IMR-90 (cell line): ENCODE measurements around the gene PRM3. TPM values are rescaled to one million over a fixed set of nuclear protein-coding genes. Genes with fewer than 3 reads are reported as not detected.
A peak's percentile ranks its signal among the peaks of the same experiment; 100 is the strongest.

Experiments used
- ATAC-seq: fragments of 200-7000 bp; cut with Tn5 transposase; 2 replicates; pipeline ENCODE4 v1.9.1; 2020; ENCODE audit warnings: low read depth, mild to moderate bottlenecking, moderate library complexity
- Bru-seq: library from RNA; stranded (reverse); fragments of 400-500 nt; gene quantifications from one replicate; lab custom pipeline; 2021; lab: Mats Ljungman, UMichigan
- BruChase-seq, 2 experiments: library from RNA; stranded (reverse); fragments of 400-500 nt; gene quantifications; one replicate each; lab custom pipeline; 2021; lab: Mats Ljungman, UMichigan
- BruUV-seq: library from RNA; stranded (reverse); fragments of 400-500 nt; replicated peaks from 2 replicates; lab custom pipeline; 2021; lab: Mats Ljungman, UMichigan
- CTCF ChIA-PET: fragments of 300-600 bp; formaldehyde crosslinking; extraction: SDS; loops from one replicate; lab custom pipeline; 2021; ENCODE audit warnings: antibody characterized with exemption; lab: Yijun Ruan, JAX
- POLR2A ChIA-PET: fragments of 300-600 bp; sonication (Branson Sonifier 250); formaldehyde crosslinking; loops from one replicate; lab custom pipeline; 2022; ENCODE audit warnings: antibody characterized with exemption; ENCODE audit not compliant: unreplicated experiment; lab: Charles Lee
- DNase-seq: peaks from one replicate; pipeline ENCODE4 v3.0.0; 2013
- H2AFZ ChIP-seq: replicated peaks from 2 replicates; pipeline ENCODE3; 2013; ENCODE audit warnings: low read length, mild to moderate bottlenecking; ENCODE audit not compliant: poor library complexity
- H2AK5ac ChIP-seq: 2 replicates; pipeline ENCODE4 v1.6.1; 2013; ENCODE audit warnings: low read depth, low read length, inconsistent platforms
- H2AK9ac ChIP-seq: replicated peaks from 2 replicates; pipeline ENCODE3; 2013; ENCODE audit warnings: mild to moderate bottlenecking, low read depth, low read length, moderate library complexity; ENCODE audit not compliant: poor library complexity
- H2BK120ac ChIP-seq: 2 replicates; pipeline ENCODE4 v1.6.1; 2013; ENCODE audit warnings: low read depth, low read length, inconsistent platforms
- H2BK15ac ChIP-seq: 3 replicates; pipeline ENCODE4 v1.6.1; 2013; ENCODE audit warnings: low read depth, low read length, inconsistent platforms
- H2BK20ac ChIP-seq: 2 replicates; pipeline ENCODE4 v1.6.1; 2013; ENCODE audit warnings: low read depth, mild to moderate bottlenecking, inconsistent platforms, low read length, moderate library complexity
- H2BK5ac ChIP-seq: 2 replicates; pipeline ENCODE4 v1.6.1; 2013; ENCODE audit warnings: mild to moderate bottlenecking, low read depth, low read length, inconsistent platforms; ENCODE audit not compliant: poor library complexity, severe bottlenecking
- H3K14ac ChIP-seq: replicated peaks from 2 replicates; pipeline ENCODE4 v1.6.1; 2013; ENCODE audit warnings: low read depth, low read length, inconsistent platforms
- H3K18ac ChIP-seq: 2 replicates; pipeline ENCODE4 v1.6.1; 2013; ENCODE audit warnings: low read depth, low read length, control low read depth
- H3K23ac ChIP-seq: 2 replicates; pipeline ENCODE4 v1.6.1; 2013; ENCODE audit warnings: low read depth, low read length, inconsistent platforms
- H3K27ac ChIP-seq: 2 replicates; pipeline ENCODE4 v1.5.1; 2013; ENCODE audit warnings: mild to moderate bottlenecking, control low read depth, low read length; ENCODE audit not compliant: insufficient read depth
- H3K27me3 ChIP-seq: 2 replicates; pipeline ENCODE4 v1.6.1; 2013; ENCODE audit warnings: low read length; ENCODE audit not compliant: control insufficient read depth, insufficient read depth
- H3K36me3 ChIP-seq: 2 replicates; pipeline ENCODE4 v1.6.1; 2013; ENCODE audit warnings: low read length, mixed read lengths; ENCODE audit not compliant: control insufficient read depth, insufficient read depth
- H3K4ac ChIP-seq: 2 replicates; pipeline ENCODE4 v1.6.1; 2013; ENCODE audit warnings: low read depth, low read length, inconsistent platforms
- H3K4me1 ChIP-seq: 2 replicates; pipeline ENCODE4 v1.6.1; 2013; ENCODE audit warnings: low read length, mixed read lengths; ENCODE audit not compliant: control insufficient read depth, insufficient read depth
- H3K4me2 ChIP-seq: 2 replicates; pipeline ENCODE4 v1.6.1; 2013; ENCODE audit warnings: low read depth, mild to moderate bottlenecking, control low read depth, low read length, moderate library complexity
- H3K4me3 ChIP-seq: 2 replicates; pipeline ENCODE4 v1.5.1; 2013; ENCODE audit warnings: low read depth, mild to moderate bottlenecking, control low read depth, low read length, moderate library complexity; ENCODE audit not compliant: insufficient read depth
- H3K56ac ChIP-seq: 2 replicates; pipeline ENCODE4 v1.6.1; 2013; ENCODE audit warnings: low read length, inconsistent platforms; ENCODE audit not compliant: insufficient read depth; ENCODE audit errors: extremely low read depth
- H3K79me1 ChIP-seq, 2 experiments: 2 replicates each; pipeline ENCODE4 v1.6.1; 2013; ENCODE audit warnings: low read length in 2 of 2, inconsistent platforms in 1 of 2, low read depth in 1 of 2
- H3K9ac ChIP-seq: 2 replicates; pipeline ENCODE4 v1.6.1; 2013; ENCODE audit warnings: low read depth, low read length, control low read depth
- H3K9me1 ChIP-seq: 2 replicates; pipeline ENCODE4 v1.6.1; 2013; ENCODE audit warnings: low read length, inconsistent platforms; ENCODE audit not compliant: insufficient read depth
- H3K9me3 ChIP-seq: 2 replicates; pipeline ENCODE4 v1.6.1; 2013; ENCODE audit warnings: low read length; ENCODE audit not compliant: control insufficient read depth, insufficient read depth
- H4K20me1 ChIP-seq: 2 replicates; pipeline ENCODE4 v1.6.1; 2013; ENCODE audit warnings: low read length, inconsistent platforms; ENCODE audit not compliant: insufficient read depth
- H4K5ac ChIP-seq: 2 replicates; pipeline ENCODE4 v1.6.1; 2013; ENCODE audit warnings: mild to moderate bottlenecking, low read depth, low read length, control low read depth
- H4K8ac ChIP-seq, 2 experiments: 2 replicates each; pipeline ENCODE4 v1.6.1; 2013; ENCODE audit warnings: low read depth in 2 of 2, low read length in 2 of 2, control low read depth in 1 of 2, inconsistent platforms in 1 of 2
- H4K91ac ChIP-seq: 2 replicates; pipeline ENCODE4 v1.6.1; 2013; ENCODE audit warnings: low read depth, low read length, inconsistent platforms; ENCODE audit not compliant: insufficient read depth
- CHD1 ChIP-seq: IDR thresholded peaks from 2 replicates; pipeline ENCODE4 v1.6.1; 2012; ENCODE audit warnings: low read depth, low read length, improper control_type of control experiment
- SMC3 ChIP-seq: fragments of 150-350 bp; IDR thresholded peaks from 2 replicates; pipeline ENCODE4 v1.6.1; 2016; ENCODE audit warnings: low read depth, mild to moderate bottlenecking, antibody characterized with exemption, low read length, moderate library complexity
- WGBS, 2 experiments: methylation state at CpG; one replicate each; pipeline versions ENCODE4 v1.1.5 to v1.1.7; 2013; ENCODE audit warnings: missing lambda C conversion rate in 2 of 2; ENCODE audit not compliant: insufficient read length in 1 of 2; ENCODE audit errors: extremely low coverage in 2 of 2; 5-methylcytosine and 5-hydroxymethylcytosine counted together
- dilution Hi-C: fragments of 300-500 bp; cut with HindIII; formaldehyde crosslinking; loops from one replicate; pipeline ENCODE4 v1.14.3; 2018; ENCODE audit warnings: low sequenced_read_pairs; ENCODE audit not compliant: unreplicated experiment
- in situ Hi-C: fragments of 300-500 bp; cut with MboI; formaldehyde crosslinking; loops from 3 replicates; pipeline ENCODE4 v1.14.3; 2019; ENCODE audit warnings: low sequenced_read_pairs, inconsistent platforms, mixed read lengths
- intact Hi-C: fragments of 100-400 bp; cut with micrococcal nuclease; formaldehyde crosslinking; loops from 2 replicates; pipeline ENCODE4 v1.10.0; 2022
- long read RNA-seq: library from polyadenylated mRNA; unstranded; transcript quantifications from one replicate; pipeline ENCODE4 v2.0.0, GENCODE V29; 2021; ENCODE audit not compliant: unreplicated experiment
- polyA plus RNA-seq, 3 experiments: library from polyadenylated mRNA; depleted of rRNA; stranded (reverse); fragments of >200 nt; gene quantifications; 2 replicates each; pipeline ENCODE4 v1.2.3, GENCODE V29; 2012; ENCODE audit warnings: low replicate concordance in 1 of 3
- total RNA-seq: library from RNA; depleted of rRNA; stranded (reverse); fragments of >200 nt; gene quantifications from 2 replicates; pipeline ENCODE4 v1.2.3, GENCODE V29; 2012; rRNA removed

The PRM3 gene, protein sequence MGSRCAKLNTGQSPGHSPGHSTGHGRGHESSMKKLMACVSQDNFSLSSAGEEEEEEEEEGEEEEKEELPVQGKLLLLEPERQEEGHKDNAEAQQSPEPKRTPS
- not detected in 2 replicates for total RNA-seq
- not detected in 2 replicates for polyA plus RNA-seq (2012; rRNA removed)
- polyA plus RNA-seq (2012; cell fraction: cytosol; rRNA removed) = not detected in 2 replicates
- polyA plus RNA-seq (2012; cell fraction: nucleus; rRNA removed; ENCODE audit: low replicate concordance) = not detected in 2 replicates
- Bru-seq, nascent RNA = not detected
- not detected for BruChase-seq, experiment 1, labeled RNA remaining after a 6-hour chase
- BruChase-seq, experiment 2, labeled RNA remaining after a 2-hour chase = not detected
- long read RNA-seq = 0 reads

DNA sequence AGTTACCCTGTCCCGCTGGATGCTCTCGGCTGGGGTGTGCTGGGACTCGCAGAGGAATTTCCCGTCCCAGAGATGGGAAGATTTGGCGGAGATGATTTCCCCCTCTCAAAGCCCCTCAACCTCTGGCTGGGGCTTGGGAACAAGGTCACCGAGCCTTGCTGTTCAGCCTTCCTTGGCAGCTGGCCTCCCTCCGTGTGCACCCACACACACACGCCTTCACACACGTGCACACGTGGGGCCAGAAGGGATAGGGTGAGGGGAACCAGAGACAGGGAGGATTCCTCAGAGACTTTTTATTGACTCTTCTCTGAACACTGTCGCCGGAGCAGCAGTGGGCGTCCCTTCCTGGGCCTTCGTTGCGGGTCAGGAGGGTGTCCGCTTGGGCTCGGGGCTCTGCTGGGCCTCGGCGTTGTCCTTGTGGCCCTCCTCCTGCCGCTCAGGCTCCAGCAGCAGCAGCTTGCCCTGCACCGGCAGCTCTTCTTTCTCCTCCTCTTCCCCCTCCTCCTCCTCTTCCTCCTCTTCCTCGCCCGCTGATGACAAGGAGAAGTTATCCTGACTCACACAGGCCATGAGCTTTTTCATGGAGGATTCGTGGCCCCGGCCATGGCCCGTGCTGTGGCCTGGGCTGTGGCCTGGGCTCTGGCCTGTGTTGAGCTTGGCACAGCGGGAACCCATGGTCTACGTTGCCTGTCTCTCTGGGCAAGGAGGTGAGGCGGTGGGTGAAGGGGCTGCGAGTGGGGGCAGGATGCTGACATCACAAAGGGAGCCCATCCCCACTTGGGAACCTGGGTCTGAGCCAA lies at the start of gene PRM3:
Gene PRM3, minus strand, starts transcription at position 709 of the 800 bp plus-strand sequence. Its CDS starts 34 bp downstream, at position 675.
- dilution Hi-C loops (no loop called here), in situ Hi-C loops (no loop called here)

More for the DNA sequence above, at the start of gene PRM3:
- H3K56ac ChIP-seq = no peak within 1 kb of the TSS
- peaks cover 6% of the 10 kb centered on the region for H3K27me3 ChIP-seq
- no peaks in the 10 kb centered on the region for H3K9me1 ChIP-seq
- no peak within 1 kb of the TSS for H3K4me3 ChIP-seq
- WGBS, 2 experiments = 61% methylated on average over 10 of the region's 30 CpGs; no CpG with 5 or more reads in 1 of the 2 experiments
- H3K9ac ChIP-seq = no peak within 1 kb of the TSS
- peak within 1 kb of the TSS; percentile 7; the same call in 1 of the 2 replicates for H3K27ac ChIP-seq
- no TSS peak for BruUV-seq
- H3K4ac ChIP-seq = no peak within 1 kb of the TSS
- no peak within 1 kb of the TSS for H2BK20ac ChIP-seq
- no peak for TF ChIP-seq CHD1
- TF ChIP-seq SMC3 = no peak
- H2AFZ ChIP-seq = peak within 1 kb of the TSS; percentile 36
- H2BK15ac ChIP-seq = no peak within 1 kb of the TSS
- ATAC-seq = peak; percentile 52
- ChIA-PET CTCF (interaction anchor here (0.6 to 1.0 kb wide), 2 partner anchors 18 to 1048 kb away, joined by 3 to 4 read pairs; no protein-coding TSS in a partner anchor), POLR2A (interaction anchor here (0.7 to 1.8 kb wide), 2 partner anchors 17 to 21 kb away, joined by 3 to 18 read pairs; partner anchors contain the start of gene SOCS1)
- H3K4me2 ChIP-seq = no peak within 1 kb of the TSS
- H2BK5ac ChIP-seq = no peak within 1 kb of the TSS
- no peak within 1 kb of the TSS; the same call in 1 of the 2 replicates for H2BK120ac ChIP-seq
- no peaks in the 10 kb centered on the region for H4K20me1 ChIP-seq
- no peak within 1 kb of the TSS for H2AK5ac ChIP-seq
- H4K8ac ChIP-seq = no peak within 1 kb of the TSS
- H4K91ac ChIP-seq = no peak within 1 kb of the TSS
- no peak within 1 kb of the TSS; the same call in 1 of the 2 replicates for H4K5ac ChIP-seq
- peak within 1 kb of the TSS; percentile 10; the same call in 1 of the 2 replicates for H3K18ac ChIP-seq
- H3K36me3 ChIP-seq = no peaks in the 10 kb centered on the region
- intact Hi-C loops = no loop called here
- no peak within 1 kb of the TSS for H3K14ac ChIP-seq
- H3K9me3 ChIP-seq = peaks cover 7% of the 10 kb centered on the region
- H2AK9ac ChIP-seq = no peak within 1 kb of the TSS
- H3K23ac ChIP-seq = no peak within 1 kb of the TSS
- no peak for DNase-seq
- H3K4me1 ChIP-seq = peaks cover 7% of the 10 kb centered on the region; the same call in 1 of the 2 replicates
- H3K79me1 ChIP-seq = no peaks in the 10 kb centered on the region
